Measurements from ENCODE around the gene SLC22A31.

Gene SLC22A31

GRCh38 chr16:89161763-89162713, 38.3 kb downstream of the SLC22A31 start:
- Histone ChIP-seq H3K79me2 (ENCODE audit: control insufficient read depth, insufficient read depth, low read length) (no peaks in the 10 kb centered on the region), H2AK5ac (ENCODE audit: low read length) (no peak overlapping the region), H3K56ac (ENCODE audit: low read length) (no peak overlapping the region), H3K27me3 (ENCODE audit: insufficient read depth, low read length, poor library complexity) (no peaks in the 10 kb centered on the region), H3K4me2 (ENCODE audit: low read length) (no peak overlapping the region), H2BK120ac (ENCODE audit: low read depth, low read length) (no peak overlapping the region), H3K79me1 (ENCODE audit: low read length) (no peaks in the 10 kb centered on the region), H3K4me1 (ENCODE audit: control insufficient read depth, low read depth, low read length) (peaks cover under 1% of the 10 kb centered on the region), H3K18ac (ENCODE audit: low read length) (no peak overlapping the region), H3K9ac (ENCODE audit: low read length) (no peak overlapping the region), H2BK15ac (replicated peaks; ENCODE audit: low read depth) (no peak overlapping the region), H3K4me3 (ENCODE audit: low read length) (no peak overlapping the region), H2BK5ac (ENCODE audit: low read length) (no peak overlapping the region), H4K8ac (ENCODE audit: low read depth, low read length) (no peak overlapping the region), H4K5ac (ENCODE audit: low read length) (no peak overlapping the region), H3K27ac (ENCODE audit: low read depth, low read length) (no peak overlapping the region), H3K36me3 (ENCODE audit: control insufficient read depth, insufficient read depth, low read length) (no peaks in the 10 kb centered on the region), H3K23ac (ENCODE audit: low read length) (no peak overlapping the region), H3K4ac (ENCODE audit: low read depth, low read length) (no peak overlapping the region)
- no peak for DNase-seq
- WGBS (ENCODE audit: extremely low coverage, insufficient coverage, low lambda C conversion rate): no CpG with 5 or more reads among the region's 40 CpGs

DNA sequence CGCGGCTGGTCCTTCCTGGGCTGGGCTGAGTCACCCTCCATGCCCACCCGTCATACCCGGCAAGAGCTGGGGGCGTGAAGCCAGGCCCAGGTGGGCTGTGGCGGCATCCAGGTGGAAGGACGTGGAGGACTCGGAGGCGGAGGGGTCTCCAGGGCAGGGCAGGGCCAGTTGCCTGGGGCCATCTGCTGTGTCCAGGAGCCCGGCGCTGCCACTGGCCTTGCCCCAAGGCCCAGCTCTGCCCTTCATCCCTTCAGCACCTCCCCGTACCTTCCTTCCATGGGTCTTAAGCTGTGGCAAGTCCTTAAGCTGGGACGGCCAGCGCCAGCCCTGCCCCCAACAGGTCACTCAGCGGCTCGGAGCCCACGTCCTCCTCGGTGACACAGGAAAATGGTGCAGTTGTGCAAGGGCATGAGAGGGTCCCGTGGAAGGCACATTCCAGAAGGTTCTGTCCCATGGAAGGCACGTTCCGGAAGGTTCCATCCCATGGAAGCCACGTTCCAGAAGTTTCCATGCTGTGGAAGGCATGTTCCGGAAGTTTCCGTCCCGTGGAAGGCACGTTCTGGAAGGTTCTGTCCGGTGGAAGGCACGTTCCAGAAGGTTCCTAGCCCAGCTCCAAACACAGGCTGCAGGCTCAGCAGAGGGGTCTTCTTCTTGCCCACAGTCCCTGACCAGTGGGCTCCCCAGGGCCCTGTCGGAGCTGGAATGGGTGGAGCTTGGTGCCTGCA, 39.2 kb downstream of the SLC22A31 start:
- H3K79me2 ChIP-seq (ENCODE audit: control insufficient read depth, insufficient read depth, low read length): no peaks in the 10 kb centered on the region
- no peak overlapping the region for H3K4ac ChIP-seq (ENCODE audit: low read depth, low read length)
- H3K36me3 ChIP-seq (ENCODE audit: control insufficient read depth, insufficient read depth, low read length): no peaks in the 10 kb centered on the region
- no peak overlapping the region for H2BK5ac ChIP-seq (ENCODE audit: low read length)
- no peaks in the 10 kb centered on the region for H3K79me1 ChIP-seq (ENCODE audit: low read length)
- WGBS (ENCODE audit: extremely low coverage, insufficient coverage, low lambda C conversion rate): no CpG with 5 or more reads among the region's 29 CpGs
- no peak for DNase-seq
- H4K5ac ChIP-seq (ENCODE audit: low read length): no peak overlapping the region
- H3K18ac ChIP-seq (ENCODE audit: low read length): no peak overlapping the region
- no peak overlapping the region for H3K9ac ChIP-seq (ENCODE audit: low read length)
- no peak overlapping the region for H3K4me3 ChIP-seq (ENCODE audit: low read length)
- H2BK120ac ChIP-seq (ENCODE audit: low read depth, low read length): no peak overlapping the region
- no peak overlapping the region for H2AK5ac ChIP-seq (ENCODE audit: low read length)
- H2BK15ac ChIP-seq (replicated peaks; ENCODE audit: low read depth): no peak overlapping the region
- no peak overlapping the region for H3K56ac ChIP-seq (ENCODE audit: low read length)
- no peak overlapping the region for H3K4me2 ChIP-seq (ENCODE audit: low read length)
- no peak overlapping the region for H3K23ac ChIP-seq (ENCODE audit: low read length)
- no peaks in the 10 kb centered on the region for H3K27me3 ChIP-seq (ENCODE audit: insufficient read depth, low read length, poor library complexity)
- no peaks in the 10 kb centered on the region for H3K4me1 ChIP-seq (ENCODE audit: control insufficient read depth, low read depth, low read length)
- no peak overlapping the region for H4K8ac ChIP-seq (ENCODE audit: low read depth, low read length)
- H3K27ac ChIP-seq (ENCODE audit: low read depth, low read length): no peak overlapping the region

DNA sequence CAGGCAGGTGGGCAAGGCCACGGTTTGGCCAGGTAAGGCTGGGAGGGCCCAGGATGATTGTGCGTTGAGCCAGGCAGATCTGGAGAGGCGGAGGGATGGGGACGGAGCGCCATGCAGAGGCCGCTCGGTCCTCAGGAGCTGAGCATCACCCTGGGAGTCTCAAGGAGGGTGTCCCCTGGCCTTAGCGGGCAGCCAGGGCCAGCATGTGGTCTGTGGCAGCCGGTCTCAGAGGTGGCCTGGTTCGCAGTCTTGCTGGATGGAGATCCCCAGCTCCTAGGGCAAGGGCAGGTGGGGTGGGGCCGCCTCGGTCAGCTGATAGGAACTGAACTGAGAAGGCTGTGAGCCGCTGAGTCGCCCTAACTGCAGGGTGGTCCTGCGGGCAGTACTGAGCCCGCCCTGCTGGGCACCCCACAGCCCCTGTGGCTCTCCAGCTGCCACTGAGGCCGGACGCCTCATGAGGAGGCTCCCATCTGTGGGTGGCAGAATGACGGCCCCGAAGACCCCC, 40.4 kb downstream of the SLC22A31 start:
- H3K9ac ChIP-seq (ENCODE audit: low read length): no peak overlapping the region
- no peak overlapping the region for H3K23ac ChIP-seq (ENCODE audit: low read length)
- H4K8ac ChIP-seq (ENCODE audit: low read depth, low read length): no peak overlapping the region
- H2BK5ac ChIP-seq (ENCODE audit: low read length): no peak overlapping the region
- no peaks in the 10 kb centered on the region for H3K4me1 ChIP-seq (ENCODE audit: control insufficient read depth, low read depth, low read length)
- no peak overlapping the region for H2BK120ac ChIP-seq (ENCODE audit: low read depth, low read length)
- no peaks in the 10 kb centered on the region for H3K79me1 ChIP-seq (ENCODE audit: low read length)
- H2BK15ac ChIP-seq (replicated peaks; ENCODE audit: low read depth): no peak overlapping the region
- H3K4ac ChIP-seq (ENCODE audit: low read depth, low read length): no peak overlapping the region
- H3K18ac ChIP-seq (ENCODE audit: low read length): no peak overlapping the region
- no CpG with 5 or more reads among the region's 20 CpGs for WGBS (ENCODE audit: extremely low coverage, insufficient coverage, low lambda C conversion rate)
- no peak overlapping the region for H3K27ac ChIP-seq (ENCODE audit: low read depth, low read length)
- no peaks in the 10 kb centered on the region for H3K36me3 ChIP-seq (ENCODE audit: control insufficient read depth, insufficient read depth, low read length)
- no peak overlapping the region for H2AK5ac ChIP-seq (ENCODE audit: low read length)
- no peak overlapping the region for H3K4me3 ChIP-seq (ENCODE audit: low read length)
- no peak for DNase-seq
- no peak overlapping the region for H3K56ac ChIP-seq (ENCODE audit: low read length)
- no peaks in the 10 kb centered on the region for H3K79me2 ChIP-seq (ENCODE audit: control insufficient read depth, insufficient read depth, low read length)
- no peak overlapping the region for H4K5ac ChIP-seq (ENCODE audit: low read length)
- no peaks in the 10 kb centered on the region for H3K27me3 ChIP-seq (ENCODE audit: insufficient read depth, low read length, poor library complexity)
- no peak overlapping the region for H3K4me2 ChIP-seq (ENCODE audit: low read length)

- H3K27ac ChIP-seq (ENCODE audit: low read depth, low read length): no peak overlapping the region
- WGBS (ENCODE audit: extremely low coverage, insufficient coverage, low lambda C conversion rate): no CpG with 5 or more reads among the region's 48 CpGs
These were observed 41.1 kb downstream of the SLC22A31 start for GRCh38 chr16:89159066-89159849.

GRCh38 chr16:89157778-89158177, 42.6 kb downstream of the SLC22A31 start:
- no peaks in the 10 kb centered on the region for H3K4me1 ChIP-seq (ENCODE audit: control insufficient read depth, low read depth, low read length)
- H3K56ac ChIP-seq (ENCODE audit: low read length): no peak overlapping the region
- no peak overlapping the region for H4K8ac ChIP-seq (ENCODE audit: low read depth, low read length)
- no peak overlapping the region for H2BK15ac ChIP-seq (replicated peaks; ENCODE audit: low read depth)
- no CpG with 5 or more reads among the region's 12 CpGs for WGBS (ENCODE audit: extremely low coverage, insufficient coverage, low lambda C conversion rate)
- H3K79me2 ChIP-seq (ENCODE audit: control insufficient read depth, insufficient read depth, low read length): no peaks in the 10 kb centered on the region
- no peak overlapping the region for H2BK5ac ChIP-seq (ENCODE audit: low read length)
- H3K27me3 ChIP-seq (ENCODE audit: insufficient read depth, low read length, poor library complexity): no peaks in the 10 kb centered on the region
- H2AK5ac ChIP-seq (ENCODE audit: low read length): no peak overlapping the region
- H3K4me3 ChIP-seq (ENCODE audit: low read length): no peak overlapping the region
- no peak overlapping the region for H4K5ac ChIP-seq (ENCODE audit: low read length)
- H3K23ac ChIP-seq (ENCODE audit: low read length): no peak overlapping the region
- H3K4me2 ChIP-seq (ENCODE audit: low read length): no peak overlapping the region
- no peak overlapping the region for H3K4ac ChIP-seq (ENCODE audit: low read depth, low read length)
- no peaks in the 10 kb centered on the region for H3K79me1 ChIP-seq (ENCODE audit: low read length)
- peak; percentile 3 for DNase-seq
- H2BK120ac ChIP-seq (ENCODE audit: low read depth, low read length): no peak overlapping the region
- H3K36me3 ChIP-seq (ENCODE audit: control insufficient read depth, insufficient read depth, low read length): no peaks in the 10 kb centered on the region
- H3K18ac ChIP-seq (ENCODE audit: low read length): no peak overlapping the region
- no peak overlapping the region for H3K27ac ChIP-seq (ENCODE audit: low read depth, low read length)
- H3K9ac ChIP-seq (ENCODE audit: low read length): no peak overlapping the region

More at GRCh38 chr16:89159066-89159849, 41.1 kb downstream of the SLC22A31 start:
- no peaks in the 10 kb centered on the region for H3K79me1 ChIP-seq (ENCODE audit: low read length)
- H3K27me3 ChIP-seq (ENCODE audit: insufficient read depth, low read length, poor library complexity): no peaks in the 10 kb centered on the region
- no peak overlapping the region for H3K9ac ChIP-seq (ENCODE audit: low read length)
- H2BK15ac ChIP-seq (replicated peaks; ENCODE audit: low read depth): no peak overlapping the region
- H3K4me3 ChIP-seq (ENCODE audit: low read length): no peak overlapping the region
- H3K4ac ChIP-seq (ENCODE audit: low read depth, low read length): no peak overlapping the region
- H4K8ac ChIP-seq (ENCODE audit: low read depth, low read length): no peak overlapping the region
- no peak overlapping the region for H3K4me2 ChIP-seq (ENCODE audit: low read length)
- H3K23ac ChIP-seq (ENCODE audit: low read length): no peak overlapping the region
- H3K56ac ChIP-seq (ENCODE audit: low read length): no peak overlapping the region
- no peak overlapping the region for H2BK120ac ChIP-seq (ENCODE audit: low read depth, low read length)
- no peaks in the 10 kb centered on the region for H3K4me1 ChIP-seq (ENCODE audit: control insufficient read depth, low read depth, low read length)
- H3K36me3 ChIP-seq (ENCODE audit: control insufficient read depth, insufficient read depth, low read length): no peaks in the 10 kb centered on the region
- no peaks in the 10 kb centered on the region for H3K79me2 ChIP-seq (ENCODE audit: control insufficient read depth, insufficient read depth, low read length)
- no peak for DNase-seq
- no peak overlapping the region for H3K18ac ChIP-seq (ENCODE audit: low read length)
- no peak overlapping the region for H4K5ac ChIP-seq (ENCODE audit: low read length)
- no peak overlapping the region for H2AK5ac ChIP-seq (ENCODE audit: low read length)
- H2BK5ac ChIP-seq (ENCODE audit: low read length): no peak overlapping the region

Data from mesendoderm (in vitro differentiated cells).